HG03460 (cell line): ENCODE data around the gene SLC28A2.
"Not testable (repeated sequence)": the region's sequence is repeated elsewhere in the genome, so short reads cannot be mapped to it uniquely, and the experiment has no call there.

Experiments
- ATAC-seq: cut with Tn5 transposase; IDR thresholded peaks from one replicate; pipeline ENCODE4 v1.9.1; 2021; ENCODE audit not compliant: unreplicated experiment

Gene SLC28A2

DNA sequence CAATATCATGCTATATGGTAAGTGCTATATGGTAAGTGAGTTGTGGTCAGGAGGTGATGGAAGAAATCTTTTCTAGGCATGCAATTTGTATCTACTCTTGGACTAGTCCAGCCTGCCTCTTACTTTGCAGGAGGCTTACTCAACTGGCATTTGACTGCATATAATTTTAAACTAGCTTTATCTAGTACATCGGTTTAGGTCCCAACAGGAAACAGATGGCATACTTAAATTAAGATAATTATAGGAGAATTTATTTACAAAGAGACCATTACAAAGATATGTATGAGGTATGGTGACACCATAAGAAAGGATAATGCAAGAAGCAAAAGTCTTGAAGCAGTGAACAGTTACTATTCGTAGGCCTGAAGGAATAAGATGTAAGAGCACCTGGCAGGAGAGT lies 7.8 kb downstream of the SLC28A2 start:
- no peak for ATAC-seq

DNA sequence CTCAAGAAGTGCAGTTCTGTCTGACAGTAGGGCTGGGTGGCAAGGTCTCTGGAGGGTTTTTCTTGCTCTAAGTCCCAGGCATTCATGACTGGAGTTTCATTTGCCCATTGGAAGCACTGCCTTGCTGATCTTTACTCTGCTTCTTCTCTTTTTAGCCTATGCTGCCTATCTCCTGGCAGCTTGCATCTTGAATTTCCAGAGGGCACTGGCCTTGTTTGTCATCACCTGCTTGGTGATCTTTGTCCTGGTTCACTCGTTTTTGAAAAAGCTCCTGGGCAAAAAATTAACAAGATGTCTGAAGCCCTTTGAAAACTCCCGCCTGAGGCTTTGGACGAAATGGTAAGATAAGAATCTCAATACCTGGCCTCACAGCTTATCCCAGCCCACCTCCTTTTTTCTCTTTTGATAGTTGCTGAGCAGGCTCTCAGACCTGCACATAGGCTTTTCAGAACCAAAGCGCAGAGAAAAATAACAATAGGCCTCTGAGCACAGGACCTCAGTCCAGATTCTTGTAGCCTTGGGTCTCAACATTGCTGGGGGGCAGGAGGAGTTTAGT lies 10.9 kb downstream of the SLC28A2 start:
- no peak for ATAC-seq

DNA sequence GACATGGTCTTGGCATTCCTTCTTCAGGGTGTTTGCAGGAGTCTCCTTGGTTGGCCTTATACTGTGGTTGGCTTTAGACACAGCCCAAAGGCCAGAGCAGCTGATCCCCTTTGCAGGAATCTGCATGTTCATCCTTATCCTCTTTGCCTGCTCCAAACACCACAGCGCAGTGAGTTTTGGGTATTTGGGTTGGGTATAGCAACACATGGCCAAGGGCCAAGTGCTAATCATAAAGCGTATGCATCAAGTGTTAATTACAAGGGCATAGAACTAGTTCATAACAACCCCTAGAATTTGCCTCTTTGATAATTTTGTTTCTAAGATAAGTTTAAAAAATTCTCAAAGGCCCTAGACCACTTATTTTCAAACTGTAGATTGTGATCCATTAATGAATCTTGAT lies 11.8 kb downstream of the SLC28A2 start:
- ATAC-seq = no peak

DNA sequence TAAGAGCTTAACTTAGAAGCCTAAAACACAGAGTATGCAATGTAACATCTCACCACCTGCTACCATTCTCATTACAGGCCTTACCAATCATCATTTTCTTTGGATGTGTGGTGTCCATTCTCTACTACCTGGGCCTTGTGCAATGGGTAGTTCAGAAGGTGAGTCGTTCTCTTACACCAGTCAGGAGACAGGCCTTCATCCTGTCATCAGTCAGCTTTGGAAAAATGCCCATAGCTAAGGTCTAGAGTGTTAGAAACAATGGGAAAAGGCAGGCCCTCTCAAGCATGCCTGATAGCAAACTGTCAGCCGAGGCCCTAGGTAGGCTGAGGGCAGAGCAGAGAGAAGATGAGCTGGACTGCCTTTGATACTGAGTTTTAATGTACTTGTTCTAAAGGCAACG lies 13.5 kb downstream of the SLC28A2 start:
- no peak for ATAC-seq

DNA sequence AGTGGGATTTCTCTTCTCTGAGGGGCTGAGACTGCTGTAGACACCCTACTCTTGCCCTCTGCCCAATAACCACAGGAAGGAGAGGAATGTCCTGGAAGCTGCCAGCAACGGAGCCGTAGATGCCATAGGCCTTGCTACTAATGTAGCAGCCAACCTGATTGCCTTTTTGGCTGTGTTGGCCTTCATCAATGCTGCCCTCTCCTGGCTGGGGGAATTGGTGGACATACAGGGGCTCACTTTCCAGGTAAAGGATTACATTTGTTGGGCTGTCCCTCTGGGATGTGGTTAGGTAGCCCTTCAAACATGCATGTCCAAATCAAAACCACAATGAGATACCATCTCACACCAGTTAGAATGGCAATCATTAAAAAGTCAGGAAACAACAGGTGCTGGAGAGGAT lies 16.1 kb downstream of the SLC28A2 start:
- ATAC-seq = no peak

DNA sequence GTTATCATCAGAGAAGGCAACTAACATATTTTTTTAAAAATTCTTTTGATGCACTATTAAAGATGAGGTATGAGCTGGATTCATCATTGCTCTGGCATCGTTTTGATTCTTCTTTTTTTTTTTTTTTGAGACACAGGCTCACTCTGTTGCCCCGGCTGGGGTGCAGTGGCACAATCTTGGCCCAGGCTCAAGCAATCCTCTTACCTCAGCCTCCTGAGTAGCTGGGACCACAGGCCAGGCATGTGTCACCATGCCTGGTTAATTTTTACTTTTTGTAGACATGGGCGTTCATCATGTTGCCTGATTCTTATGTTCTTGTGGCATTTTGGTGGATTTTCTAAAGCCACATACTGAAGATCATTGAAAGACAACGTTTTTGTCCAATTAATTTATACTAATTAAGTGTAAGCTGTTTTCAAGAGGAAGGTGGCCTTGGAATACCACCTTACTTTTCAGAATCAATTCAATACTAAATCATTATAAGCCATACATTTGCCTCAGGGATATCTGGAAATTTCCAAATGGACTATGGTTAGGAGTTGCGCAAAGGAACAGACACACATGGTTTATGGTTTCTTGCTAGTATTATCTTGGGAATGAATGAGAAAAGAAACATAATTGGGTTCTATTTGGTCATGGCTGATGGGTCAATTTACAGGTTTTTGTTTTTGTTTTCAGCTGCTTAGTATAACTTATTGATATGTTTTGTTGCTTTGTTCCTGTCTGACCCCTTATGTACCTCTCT lies 22.8 kb downstream of the SLC28A2 start:
- ATAC-seq = no peak

DNA sequence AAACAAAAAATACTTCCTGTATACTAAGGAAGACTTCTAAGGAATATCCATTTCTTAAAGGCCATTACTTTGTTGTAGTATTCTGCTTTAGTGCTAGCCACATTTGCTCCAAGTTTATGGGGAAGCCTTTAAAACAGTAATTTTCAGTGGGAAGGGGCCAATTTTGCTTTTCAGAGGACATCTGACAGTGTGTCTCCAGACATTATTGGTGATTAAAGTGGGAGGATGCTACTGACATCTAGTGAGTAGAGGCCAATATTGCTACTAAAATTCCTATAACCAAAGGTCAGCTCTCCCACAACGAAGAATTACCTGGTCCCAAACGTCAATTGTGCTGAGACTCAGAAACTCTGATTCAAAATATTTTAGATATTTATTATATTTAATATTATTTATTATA lies 24.8 kb downstream of the SLC28A2 start:
- no peak for ATAC-seq

DNA sequence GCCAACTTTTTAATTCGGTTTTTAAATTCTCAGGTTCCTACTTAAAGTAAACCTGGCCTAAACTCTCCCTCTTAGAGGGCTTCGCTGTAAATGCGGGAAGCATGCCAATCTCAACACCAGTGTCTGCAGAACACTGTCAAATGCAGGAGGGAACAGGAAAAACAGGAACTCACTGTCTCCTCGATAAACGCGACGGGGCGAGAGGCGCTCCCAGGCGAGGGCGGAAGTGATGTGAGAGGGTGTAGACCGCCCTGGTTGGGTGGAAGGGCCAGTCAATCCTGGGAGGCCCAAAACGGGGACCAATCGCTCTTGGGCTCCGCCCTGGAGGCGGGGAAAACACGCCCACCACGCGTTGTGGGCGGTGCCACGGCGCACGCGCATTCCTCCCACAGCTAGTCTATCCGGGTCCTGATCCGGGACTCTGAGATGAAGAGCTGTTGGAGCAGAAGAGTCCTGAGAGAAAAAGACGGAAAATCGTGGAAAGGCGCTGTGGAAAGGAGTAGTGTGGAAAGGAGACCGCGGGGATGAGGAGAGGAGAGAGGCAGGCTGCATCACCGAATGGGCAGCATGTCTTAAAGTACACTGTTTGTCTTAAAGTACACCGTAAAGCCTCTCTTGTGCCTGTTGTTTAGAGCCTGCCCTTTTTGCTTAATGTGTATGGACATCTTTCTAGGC lies 27.1 kb downstream of the SLC28A2 start:
- ATAC-seq = peak; percentile 100

DNA sequence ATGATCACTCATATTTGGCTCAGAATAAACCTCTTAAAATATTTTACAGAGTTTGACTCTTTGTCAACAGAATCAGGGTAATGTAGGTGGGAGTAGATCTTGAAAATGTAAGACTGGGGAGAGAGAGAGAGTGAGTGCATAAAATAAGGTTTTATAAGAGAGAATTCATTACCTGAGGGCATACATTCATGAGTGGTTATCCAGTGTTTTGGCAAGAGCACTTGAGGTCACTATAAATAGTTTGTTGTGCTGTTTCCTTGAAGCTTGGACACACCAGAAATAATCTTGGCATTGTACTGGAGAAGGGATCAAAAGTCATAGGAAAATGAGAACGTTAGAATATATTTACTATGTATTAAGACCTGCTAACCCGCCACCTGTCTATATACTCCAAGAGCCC lies 33.4 kb downstream of the SLC28A2 start:
- no peak for ATAC-seq

DNA sequence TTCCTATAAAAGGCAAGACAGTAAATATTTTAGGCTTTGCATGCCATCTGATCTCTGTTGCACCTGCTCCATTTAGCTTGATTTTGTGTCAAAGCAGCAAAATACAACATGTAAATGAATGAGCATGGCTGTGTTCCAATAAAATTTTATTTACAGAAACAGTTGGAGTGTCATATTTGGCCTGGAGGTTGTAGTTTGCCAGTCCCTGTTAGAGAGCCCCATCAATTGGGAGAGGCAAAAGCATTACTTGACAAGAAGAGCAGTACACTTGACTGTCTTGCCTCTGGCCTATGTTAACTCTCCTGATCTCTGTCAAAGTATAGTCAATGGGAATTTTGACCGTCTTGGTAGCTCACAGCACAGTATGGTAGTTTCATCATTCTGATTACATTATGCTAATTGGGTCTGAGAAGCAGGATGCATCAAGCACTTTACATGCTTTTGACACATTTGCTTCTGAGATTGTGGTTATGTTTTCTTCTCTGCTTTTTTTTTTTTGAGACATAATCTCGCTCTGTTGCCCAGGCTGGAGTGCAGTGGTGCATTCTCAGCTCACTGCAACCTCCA lies 35.4 kb downstream of the SLC28A2 start:
- no peak for ATAC-seq

DNA sequence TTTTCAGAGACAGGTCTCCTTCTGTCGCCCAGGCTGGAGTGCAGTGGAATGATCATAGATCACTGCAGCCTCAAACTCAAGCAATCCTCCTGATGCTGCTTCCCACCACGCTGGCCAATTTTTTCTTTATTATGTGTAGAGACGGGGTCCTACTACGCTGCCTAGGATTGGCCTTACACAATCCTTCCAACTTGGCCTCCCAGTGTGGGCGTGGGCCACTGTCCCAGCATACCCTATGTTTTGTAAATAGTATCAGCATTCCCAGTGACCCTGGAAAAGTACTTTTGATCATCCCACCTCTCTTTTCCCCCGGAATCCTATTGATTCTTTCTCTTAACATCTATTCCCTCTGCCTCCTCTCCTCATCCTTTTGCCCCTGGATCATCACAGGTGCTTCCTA lies 36.9 kb downstream of the SLC28A2 start:
- no peak for ATAC-seq

DNA sequence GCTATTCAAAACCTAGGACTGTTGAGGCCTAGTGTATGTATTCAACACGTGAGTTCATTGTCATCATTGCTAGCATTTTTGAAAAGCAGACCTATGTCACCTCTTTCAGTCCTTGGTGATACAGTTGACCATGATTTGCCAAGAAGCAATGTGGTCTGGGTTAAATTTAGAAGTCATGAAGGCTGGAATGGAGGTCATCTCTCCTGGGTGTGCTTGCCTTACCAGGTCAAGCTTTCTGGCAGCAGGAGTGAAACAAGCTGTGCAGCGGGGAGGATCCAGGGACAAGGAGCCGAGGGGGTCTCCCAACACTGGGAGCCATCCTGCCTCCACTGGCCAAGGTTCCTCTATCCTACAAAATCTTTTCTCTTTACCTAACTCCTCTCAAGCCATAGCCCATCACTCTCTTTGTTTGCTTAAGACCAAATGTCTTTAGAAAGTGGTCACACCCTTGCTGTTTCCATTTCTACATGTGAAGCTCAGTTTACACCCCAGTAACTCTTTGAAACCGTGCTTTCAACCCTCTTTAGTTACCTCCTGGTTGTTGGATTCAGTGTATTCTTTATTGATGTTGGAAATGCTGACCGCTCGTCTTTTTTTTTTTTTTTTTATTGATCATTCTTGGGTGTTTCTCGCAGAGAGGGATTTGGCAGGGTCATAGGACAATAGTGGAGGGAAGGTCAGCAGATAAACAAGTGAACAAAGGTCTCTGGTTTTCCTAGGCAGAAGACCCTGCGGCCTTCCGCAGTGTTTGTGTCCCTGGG lies 40.0 kb downstream of the SLC28A2 start:
- ATAC-seq = no peak

DNA sequence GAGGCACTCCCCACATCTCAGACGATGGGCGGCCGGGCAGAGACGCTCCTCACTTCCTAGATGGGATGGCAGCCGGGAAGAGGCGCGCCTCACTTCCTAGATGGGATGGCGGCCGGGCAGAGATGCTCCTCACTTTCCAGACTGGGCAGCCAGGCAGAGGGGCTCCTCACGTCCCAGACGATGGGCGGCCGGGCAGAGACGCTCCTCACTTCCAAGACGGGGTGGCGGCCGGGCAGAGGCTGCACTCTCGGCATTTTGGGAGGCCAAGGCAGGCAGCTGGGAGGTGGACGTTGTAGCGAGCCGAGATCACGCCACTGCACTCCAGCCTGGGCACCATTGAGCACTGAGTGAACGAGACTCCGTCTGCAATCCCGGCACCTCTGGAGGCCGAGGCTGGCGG lies 41.3 kb downstream of the SLC28A2 start:
- not testable (repeated sequence) for ATAC-seq

DNA sequence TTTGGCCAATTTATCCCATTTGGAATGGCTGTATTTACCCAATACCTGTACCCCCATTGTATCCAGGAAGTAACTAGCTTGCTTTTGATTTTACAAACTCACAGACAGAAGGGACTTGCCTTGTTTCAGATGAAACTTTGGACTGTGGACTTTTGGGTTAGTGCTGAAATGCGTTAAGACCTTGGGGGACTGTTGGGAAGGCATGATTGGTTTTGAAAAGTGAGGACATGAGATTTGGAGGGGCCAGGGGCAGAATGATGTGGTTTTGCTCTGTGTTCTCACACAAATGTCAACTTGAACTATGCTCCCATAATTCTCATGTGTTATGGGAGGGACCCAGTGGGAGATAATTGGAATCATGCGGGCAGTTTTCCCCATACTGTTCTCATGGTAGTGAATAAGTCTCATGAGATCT lies 46.9 kb downstream of the SLC28A2 start:
- ATAC-seq = not testable (repeated sequence)

DNA sequence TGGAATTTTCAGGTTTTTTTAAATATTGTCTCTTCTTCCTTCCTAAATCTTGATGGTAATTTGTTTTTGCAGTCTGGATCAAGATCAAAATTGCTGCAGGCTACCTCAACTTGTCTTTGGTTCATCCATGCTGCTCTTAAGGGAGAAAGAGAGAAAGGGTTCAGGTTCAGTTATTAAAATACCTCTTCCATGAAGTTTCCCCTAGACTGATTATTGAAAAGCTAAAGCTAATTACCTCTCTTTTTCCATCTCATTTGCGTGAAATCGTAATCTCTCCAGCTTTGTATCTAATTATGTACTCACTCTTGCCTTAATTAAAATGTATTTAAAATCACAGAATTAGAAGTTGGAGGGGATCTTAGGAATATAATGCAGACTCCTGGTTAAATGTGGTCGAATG lies 52.7 kb downstream of the SLC28A2 start:
- ATAC-seq = no peak

DNA sequence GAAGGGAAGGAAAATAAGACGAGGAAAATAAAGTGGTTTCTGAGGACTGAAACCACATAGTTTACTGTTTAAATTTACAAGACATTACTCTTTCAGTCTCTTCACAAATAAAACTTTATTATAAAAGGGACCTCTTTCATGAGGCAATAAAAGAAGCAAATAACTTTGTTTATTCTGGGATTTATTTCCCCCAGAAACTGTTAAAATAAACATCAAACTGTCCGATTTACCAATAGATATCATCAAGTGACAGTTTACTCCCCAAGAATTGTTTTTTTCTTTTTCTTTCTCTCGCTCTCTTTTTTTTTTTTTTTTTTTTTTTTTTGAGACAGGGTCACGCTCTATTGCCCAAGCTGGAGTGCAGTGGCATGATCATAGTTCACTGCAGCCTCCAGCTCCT lies 54.1 kb downstream of the SLC28A2 start:
- ATAC-seq = no peak

DNA sequence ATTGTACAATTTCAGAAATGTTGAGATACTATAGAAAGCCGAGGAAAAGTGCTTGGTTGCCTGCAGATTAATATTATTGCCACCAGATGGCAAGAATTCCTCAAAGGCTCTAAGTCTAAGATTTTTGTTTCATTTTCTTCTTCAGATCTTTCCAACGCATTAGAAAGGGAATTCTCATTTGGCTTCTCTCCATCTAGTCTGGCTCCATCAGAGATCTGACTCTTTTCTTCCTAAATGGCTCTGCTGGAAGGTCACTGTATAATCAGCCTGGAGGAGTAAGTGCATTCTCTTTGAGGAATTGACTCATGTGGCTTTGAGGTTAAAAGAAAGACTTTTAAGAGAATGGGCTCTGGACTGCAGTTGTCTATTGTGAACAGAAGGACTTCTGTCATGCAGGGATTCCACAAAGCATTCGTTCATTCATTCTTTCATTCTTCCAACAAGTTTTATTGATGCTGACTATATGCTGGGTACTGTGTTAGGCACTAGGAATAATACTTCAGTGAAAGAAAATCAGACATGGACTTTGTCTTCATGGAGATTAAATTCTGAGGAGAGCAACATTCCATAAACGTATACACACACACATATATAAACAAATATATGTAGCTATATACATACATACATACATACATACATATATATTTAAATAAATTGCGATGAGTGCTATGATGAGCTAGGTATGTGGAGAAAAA lies 55.3 kb downstream of the SLC28A2 start:
- no peak for ATAC-seq

DNA sequence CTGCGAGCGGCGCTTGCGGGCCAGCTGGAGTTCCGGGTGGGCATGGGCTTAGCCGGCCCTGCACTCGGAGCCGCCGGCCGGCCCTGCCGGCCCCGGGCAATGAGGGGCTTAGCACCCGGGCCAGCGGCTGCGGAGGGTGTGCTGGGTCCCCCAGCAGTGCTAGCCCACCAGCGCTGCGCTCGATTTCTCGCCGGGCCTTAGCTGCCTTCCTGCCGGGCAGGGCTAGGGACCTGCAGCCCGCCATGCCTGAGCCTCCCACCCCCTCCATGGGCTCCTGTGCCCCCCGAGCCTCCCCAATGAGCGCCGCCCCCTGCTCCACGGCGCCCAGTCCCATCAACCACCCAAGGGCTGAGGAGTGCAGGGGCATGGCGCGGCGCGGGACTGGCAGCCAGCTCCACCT lies 62.1 kb downstream of the SLC28A2 start:
- ATAC-seq = not testable (repeated sequence)

DNA sequence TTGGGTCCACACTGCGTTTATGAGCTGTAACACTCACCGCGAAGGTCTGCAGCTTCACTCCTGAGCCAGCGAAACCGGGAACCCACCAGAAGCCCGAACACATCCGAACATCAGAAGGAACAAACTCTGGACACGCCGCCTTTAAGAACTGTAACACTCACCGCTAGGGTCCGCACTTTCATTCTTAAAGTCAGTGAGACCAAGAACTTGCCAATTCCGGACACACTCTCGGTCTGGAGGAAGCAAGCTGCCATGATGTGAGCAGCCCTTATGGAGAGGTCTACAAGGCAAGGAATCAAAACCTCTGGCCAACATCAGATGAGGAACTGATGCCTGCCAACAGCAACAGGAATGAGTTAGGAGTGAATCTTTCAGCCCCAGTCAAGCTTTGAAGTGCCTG lies 62.9 kb downstream of the SLC28A2 start:
- ATAC-seq = no peak

DNA sequence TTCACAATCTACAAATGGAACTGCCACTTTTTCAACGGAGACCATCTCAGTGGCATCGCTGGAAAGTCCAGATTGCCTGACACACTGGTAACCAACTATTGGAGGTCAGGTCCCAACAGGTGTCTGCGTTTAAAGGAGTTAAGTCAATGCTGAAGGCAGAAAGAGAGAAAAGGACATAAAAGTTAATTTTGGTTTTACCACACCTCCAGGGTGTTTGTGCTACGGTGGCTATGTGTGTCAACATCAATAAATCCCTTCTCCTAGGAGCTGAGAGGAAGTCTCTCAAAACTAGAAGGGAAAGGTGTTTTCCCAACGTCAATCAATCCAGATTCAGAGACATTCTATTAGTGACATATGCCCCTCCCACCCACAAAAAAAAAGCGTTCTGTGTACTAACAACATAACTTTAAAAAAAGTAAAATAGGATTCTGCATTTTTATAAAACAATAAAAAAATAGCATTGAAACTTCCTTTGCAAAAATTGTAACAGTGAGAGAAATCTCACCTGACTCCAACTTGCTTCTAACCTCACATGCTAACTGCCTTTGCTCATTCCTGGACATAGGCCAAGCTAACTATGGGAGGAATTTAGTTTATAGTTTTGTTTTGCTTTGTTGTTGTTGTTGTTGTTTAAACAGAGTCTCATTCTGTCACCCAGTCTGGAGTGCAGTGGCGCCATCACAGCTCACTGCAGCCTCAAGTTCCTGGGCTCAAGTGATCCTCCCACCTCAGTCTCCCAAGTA lies 67.6 kb downstream of the SLC28A2 start:
- ATAC-seq = no peak
